ENCODE results near the gene WNT2B. TPM values are rescaled to one million over a fixed set of nuclear protein-coding genes. Genes with fewer than 3 reads are reported as not detected.
A peak's percentile ranks its signal among the peaks of the same experiment; 100 is the strongest.
"Not testable (repeated sequence)": the region's sequence is repeated elsewhere in the genome, so short reads cannot be mapped to it uniquely, and the experiment has no call there.

The WNT2B gene
- total RNA-seq, 1 experiment from 2014 or later, result 0.75 TPM

DNA sequence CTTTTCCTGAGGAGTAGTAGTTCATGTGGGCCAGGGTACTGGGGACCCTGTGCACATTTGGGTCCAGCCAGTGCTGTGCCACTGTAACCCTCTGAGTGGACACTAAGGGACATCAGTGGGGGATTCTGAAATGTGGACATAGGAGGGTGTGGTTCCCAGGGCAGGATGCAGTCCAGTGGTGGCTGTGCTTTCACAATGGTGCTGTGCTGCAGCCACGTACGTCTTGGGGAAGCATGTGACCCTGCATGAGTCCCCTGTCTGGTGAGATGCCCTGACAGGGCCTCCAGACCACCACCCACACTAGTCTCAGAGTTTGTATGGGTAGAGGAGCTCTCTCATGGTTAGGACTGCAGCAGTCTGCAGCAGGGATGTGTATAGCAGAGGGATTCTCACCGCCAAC lies 37.8 kb upstream of the WNT2B start:
- POLR2A ChIA-PET, result no interaction called here
- Mint-ChIP-seq H3K27me3 (ENCODE audit: insufficient read depth, unreplicated experiment) (no peaks in the 10 kb centered on the region), H3K4me3 (ENCODE audit: unreplicated experiment) (no peak overlapping the region), H3K27ac (ENCODE audit: low read depth, unreplicated experiment) (no peak overlapping the region), H3K9me3 (ENCODE audit: unreplicated experiment) (no peaks in the 10 kb centered on the region), H3K4me1 (ENCODE audit: insufficient read depth, unreplicated experiment) (peaks cover 5% of the 10 kb centered on the region), H3K36me3 (ENCODE audit: insufficient read depth, unreplicated experiment) (peaks cover 5% of the 10 kb centered on the region)
- CTCF ChIA-PET, result interaction anchor here (1.4 to 1.6 kb wide), 2 partner anchors 80 to 101 kb away, joined by 3 read pairs; no protein-coding TSS in a partner anchor
- no peak for DNase-seq (ENCODE audit: unreplicated experiment)
- TF ChIP-seq, protein P1, sequence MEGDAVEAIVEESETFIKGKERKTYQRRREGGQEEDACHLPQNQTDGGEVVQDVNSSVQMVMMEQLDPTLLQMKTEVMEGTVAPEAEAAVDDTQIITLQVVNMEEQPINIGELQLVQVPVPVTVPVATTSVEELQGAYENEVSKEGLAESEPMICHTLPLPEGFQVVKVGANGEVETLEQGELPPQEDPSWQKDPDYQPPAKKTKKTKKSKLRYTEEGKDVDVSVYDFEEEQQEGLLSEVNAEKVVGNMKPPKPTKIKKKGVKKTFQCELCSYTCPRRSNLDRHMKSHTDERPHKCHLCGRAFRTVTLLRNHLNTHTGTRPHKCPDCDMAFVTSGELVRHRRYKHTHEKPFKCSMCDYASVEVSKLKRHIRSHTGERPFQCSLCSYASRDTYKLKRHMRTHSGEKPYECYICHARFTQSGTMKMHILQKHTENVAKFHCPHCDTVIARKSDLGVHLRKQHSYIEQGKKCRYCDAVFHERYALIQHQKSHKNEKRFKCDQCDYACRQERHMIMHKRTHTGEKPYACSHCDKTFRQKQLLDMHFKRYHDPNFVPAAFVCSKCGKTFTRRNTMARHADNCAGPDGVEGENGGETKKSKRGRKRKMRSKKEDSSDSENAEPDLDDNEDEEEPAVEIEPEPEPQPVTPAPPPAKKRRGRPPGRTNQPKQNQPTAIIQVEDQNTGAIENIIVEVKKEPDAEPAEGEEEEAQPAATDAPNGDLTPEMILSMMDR (IDR thresholded peaks at IDR 0.05; ENCODE audit: unreplicated experiment), result no peak
- BruUV-seq (replicated peaks), result no TSS peak
- intact Hi-C loops (cut with micrococcal nuclease), result no loop called here

DNA sequence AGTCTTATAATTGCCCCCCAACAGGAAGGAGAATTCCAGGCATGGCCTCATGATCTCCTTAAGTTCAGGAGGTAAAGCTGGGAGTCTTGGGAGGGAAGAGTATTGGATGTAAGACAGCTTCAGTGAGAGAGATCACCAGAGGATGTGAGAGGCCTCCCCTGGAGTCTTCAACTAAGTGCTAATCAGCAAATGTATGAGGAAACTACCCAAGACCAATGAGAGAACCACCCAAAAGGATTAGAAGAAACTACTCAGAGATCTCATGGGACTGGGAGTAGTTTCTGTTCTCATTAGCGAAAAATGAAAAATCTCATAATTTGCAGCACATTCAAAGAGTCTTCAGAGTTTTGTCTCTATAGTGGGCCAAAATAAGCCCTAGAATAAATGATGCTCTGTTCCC lies 36.6 kb upstream of the WNT2B start:
- Mint-ChIP-seq H3K9me3 (ENCODE audit: unreplicated experiment) (peaks cover 3% of the 10 kb centered on the region), H3K27me3 (ENCODE audit: insufficient read depth, unreplicated experiment) (no peaks in the 10 kb centered on the region), H3K4me3 (ENCODE audit: unreplicated experiment) (no peak overlapping the region), H3K27ac (ENCODE audit: low read depth, unreplicated experiment) (no peak overlapping the region), H3K4me1 (ENCODE audit: insufficient read depth, unreplicated experiment) (no peaks in the 10 kb centered on the region), H3K36me3 (ENCODE audit: insufficient read depth, unreplicated experiment) (no peaks in the 10 kb centered on the region)
- BruUV-seq (replicated peaks), result no TSS peak
- ChIA-PET CTCF (interaction anchor here (1.4 to 1.6 kb wide), 2 partner anchors 81 to 102 kb away, joined by 3 read pairs; no protein-coding TSS in a partner anchor), POLR2A (interaction anchor here (0.7 kb wide), 3 partner anchors 104 to 778 kb away, joined by 3 to 5 read pairs (median 4); no protein-coding TSS in a partner anchor)
- intact Hi-C loops (cut with micrococcal nuclease), result no loop called here
- DNase-seq (ENCODE audit: unreplicated experiment), result no peak
- TF ChIP-seq, protein P1 (IDR thresholded peaks at IDR 0.05; ENCODE audit: unreplicated experiment), result no peak

DNA sequence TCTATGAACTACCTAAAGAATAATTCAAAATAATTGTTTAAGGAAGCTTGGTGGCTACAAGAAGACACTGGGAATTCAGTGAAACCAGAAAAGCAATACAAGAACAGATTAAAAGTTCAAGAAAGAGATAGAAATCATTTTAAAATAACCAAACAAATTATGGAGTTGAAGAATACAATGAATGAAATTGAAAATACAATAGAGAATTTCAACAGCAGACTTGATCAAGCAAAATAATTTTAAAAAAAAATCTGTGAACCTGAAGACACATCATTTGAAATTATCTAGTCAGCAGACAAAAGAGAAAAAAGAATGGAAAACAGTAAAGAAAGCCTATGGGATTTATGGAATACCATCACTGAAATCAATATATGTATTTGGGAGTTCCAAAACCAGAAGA lies 31.2 kb upstream of the WNT2B start:
- Mint-ChIP-seq H3K4me1 (ENCODE audit: insufficient read depth, unreplicated experiment) (no peaks in the 10 kb centered on the region), H3K36me3 (ENCODE audit: insufficient read depth, unreplicated experiment) (no peaks in the 10 kb centered on the region), H3K27me3 (ENCODE audit: insufficient read depth, unreplicated experiment) (no peaks in the 10 kb centered on the region), H3K27ac (ENCODE audit: low read depth, unreplicated experiment) (no peak overlapping the region), H3K9me3 (ENCODE audit: unreplicated experiment) (peaks cover 15% of the 10 kb centered on the region), H3K4me3 (ENCODE audit: unreplicated experiment) (no peak overlapping the region)
- intact Hi-C loops (cut with micrococcal nuclease), result no loop called here
- BruUV-seq (replicated peaks), result no TSS peak
- TF ChIP-seq, protein P1 (IDR thresholded peaks at IDR 0.05; ENCODE audit: unreplicated experiment), result no peak
- ChIA-PET CTCF (interaction anchor here (0.6 to 0.9 kb wide), 4 partner anchors 11 to 108 kb away, joined by 3 to 4 read pairs (median 4); no protein-coding TSS in a partner anchor), POLR2A (interaction anchor here (0.5 kb wide), 1 partner anchor 714 kb away, joined by 3 read pairs; no protein-coding TSS in a partner anchor)
- no peak for DNase-seq (ENCODE audit: unreplicated experiment)

DNA sequence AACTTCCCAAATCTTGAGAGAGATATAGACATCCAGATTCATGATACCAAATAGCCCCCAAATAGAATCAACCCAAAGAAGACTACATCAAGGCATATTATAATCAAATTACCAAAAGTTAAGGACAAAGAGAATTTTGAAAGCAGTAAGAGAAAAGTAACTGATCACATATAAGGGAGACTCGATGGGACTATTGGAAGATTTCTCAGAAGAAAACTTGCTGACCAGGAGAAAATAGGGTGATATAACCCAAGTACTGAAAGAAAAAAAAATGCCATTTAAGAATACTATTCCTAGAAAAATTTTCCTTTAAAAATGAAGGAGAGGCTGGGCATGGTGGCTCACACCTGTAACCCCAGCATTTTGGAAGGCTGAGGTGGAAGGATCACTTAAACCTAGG lies 30.5 kb upstream of the WNT2B start:
- no TSS peak for BruUV-seq (replicated peaks)
- POLR2A ChIA-PET, result no interaction called here
- Mint-ChIP-seq H3K4me3 (ENCODE audit: unreplicated experiment) (no peak overlapping the region), H3K4me1 (ENCODE audit: insufficient read depth, unreplicated experiment) (no peaks in the 10 kb centered on the region), H3K27me3 (ENCODE audit: insufficient read depth, unreplicated experiment) (no peaks in the 10 kb centered on the region), H3K27ac (ENCODE audit: low read depth, unreplicated experiment) (no peak overlapping the region), H3K9me3 (ENCODE audit: unreplicated experiment) (peaks cover 15% of the 10 kb centered on the region), H3K36me3 (ENCODE audit: insufficient read depth, unreplicated experiment) (no peaks in the 10 kb centered on the region)
- CTCF ChIA-PET, result interaction anchor here (0.6 to 0.9 kb wide), 2 partner anchors 63 to 87 kb away, joined by 3 to 4 read pairs; no protein-coding TSS in a partner anchor
- intact Hi-C loops (cut with micrococcal nuclease), result no loop called here
- no peak for DNase-seq (ENCODE audit: unreplicated experiment)
- TF ChIP-seq, protein P1 (IDR thresholded peaks at IDR 0.05; ENCODE audit: unreplicated experiment), result no peak

DNA sequence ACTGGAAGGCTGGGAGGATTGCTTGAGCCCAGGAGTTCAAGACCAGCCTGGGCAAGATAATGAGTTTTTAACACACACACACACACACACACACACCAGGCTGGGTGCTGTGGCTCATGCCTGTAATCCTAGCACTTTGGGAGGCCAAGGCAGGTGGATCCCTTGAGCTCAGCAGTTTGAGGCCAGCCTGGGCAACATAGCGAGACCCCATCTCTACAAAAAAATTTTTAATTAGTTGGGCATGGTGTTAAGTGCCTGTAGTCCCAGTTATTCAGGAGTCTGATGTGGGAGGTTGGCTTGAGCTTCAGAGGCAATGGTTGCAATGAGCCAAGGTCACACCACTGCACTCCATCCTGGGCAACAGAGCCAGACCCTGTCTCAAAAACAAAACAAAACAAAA lies 22.7 kb upstream of the WNT2B start:
- H3K36me3 Mint-ChIP-seq (ENCODE audit: insufficient read depth, unreplicated experiment); H3K9me3 Mint-ChIP-seq (ENCODE audit: unreplicated experiment); DNase-seq (ENCODE audit: unreplicated experiment); H3K4me1 Mint-ChIP-seq (ENCODE audit: insufficient read depth, unreplicated experiment); intact Hi-C loops (cut with micrococcal nuclease); H3K4me3 Mint-ChIP-seq (ENCODE audit: unreplicated experiment); H3K27me3 Mint-ChIP-seq (ENCODE audit: insufficient read depth, unreplicated experiment); H3K27ac Mint-ChIP-seq (ENCODE audit: low read depth, unreplicated experiment); BruUV-seq (replicated peaks): not testable (repeated sequence)
- CTCF ChIA-PET, result interaction anchor here (1.0 to 1.2 kb wide), 3 partner anchors 16 to 230 kb away, joined by 4 to 5 read pairs (median 4); no protein-coding TSS in a partner anchor
- POLR2A ChIA-PET, result interaction anchor here (0.6 kb wide), 1 partner anchor 135 kb away, joined by 4 read pairs; no protein-coding TSS in a partner anchor

DNA sequence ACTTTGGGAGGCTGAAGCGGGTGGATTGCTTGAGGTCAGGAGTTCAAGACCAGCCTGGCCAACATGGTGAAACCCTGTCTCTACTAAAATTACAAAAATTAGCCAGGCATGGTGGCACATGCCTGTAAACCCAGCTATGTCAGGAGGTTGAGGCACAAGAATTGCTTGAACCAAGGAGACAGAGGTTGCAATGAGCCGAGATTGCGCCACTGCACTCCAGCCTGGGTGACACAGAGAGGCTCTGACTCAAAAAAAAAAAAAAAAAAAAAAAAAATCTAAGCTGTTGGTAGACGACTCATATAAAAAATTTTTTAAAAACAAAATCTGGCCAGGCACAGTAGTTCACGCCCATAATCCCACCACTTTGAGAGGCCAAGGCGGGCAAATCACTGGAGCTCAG lies 21.1 kb upstream of the WNT2B start:
- H3K4me1 Mint-ChIP-seq (ENCODE audit: insufficient read depth, unreplicated experiment); H3K36me3 Mint-ChIP-seq (ENCODE audit: insufficient read depth, unreplicated experiment); intact Hi-C loops (cut with micrococcal nuclease); POLR2A ChIA-PET; H3K9me3 Mint-ChIP-seq (ENCODE audit: unreplicated experiment); H3K27me3 Mint-ChIP-seq (ENCODE audit: insufficient read depth, unreplicated experiment); BruUV-seq (replicated peaks); H3K27ac Mint-ChIP-seq (ENCODE audit: low read depth, unreplicated experiment); H3K4me3 Mint-ChIP-seq (ENCODE audit: unreplicated experiment): not testable (repeated sequence)
- CTCF ChIA-PET, result interaction anchor here (0.6 to 1.5 kb wide), 3 partner anchors 22 to 118 kb away, joined by 3 to 5 read pairs (median 4); no protein-coding TSS in a partner anchor
- peak; percentile 13 for DNase-seq (ENCODE audit: unreplicated experiment)
